Measurements from ENCODE around the gene ESRP2.

DNA sequence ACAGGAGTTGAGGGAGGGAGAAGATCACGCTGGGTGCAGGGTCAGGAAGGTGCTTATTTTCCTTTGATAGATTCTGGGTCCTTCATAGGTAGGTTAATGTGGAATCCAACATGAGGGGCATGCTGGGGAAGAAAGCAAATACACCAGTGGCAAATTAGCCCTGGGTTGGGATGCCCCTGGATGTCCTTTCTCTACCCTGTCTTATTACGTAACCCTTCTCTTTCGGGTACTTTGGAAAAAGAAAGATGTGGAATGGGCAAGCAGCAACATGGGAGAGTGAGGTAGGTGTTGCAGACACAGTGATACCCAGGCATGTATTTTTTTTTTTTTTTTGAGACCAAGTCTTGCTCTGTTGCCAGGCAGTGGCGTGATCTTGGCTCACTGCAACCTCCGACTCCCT is 37.5 kb upstream of the ESRP2 start:
- TF ChIP-seq, protein P1, sequence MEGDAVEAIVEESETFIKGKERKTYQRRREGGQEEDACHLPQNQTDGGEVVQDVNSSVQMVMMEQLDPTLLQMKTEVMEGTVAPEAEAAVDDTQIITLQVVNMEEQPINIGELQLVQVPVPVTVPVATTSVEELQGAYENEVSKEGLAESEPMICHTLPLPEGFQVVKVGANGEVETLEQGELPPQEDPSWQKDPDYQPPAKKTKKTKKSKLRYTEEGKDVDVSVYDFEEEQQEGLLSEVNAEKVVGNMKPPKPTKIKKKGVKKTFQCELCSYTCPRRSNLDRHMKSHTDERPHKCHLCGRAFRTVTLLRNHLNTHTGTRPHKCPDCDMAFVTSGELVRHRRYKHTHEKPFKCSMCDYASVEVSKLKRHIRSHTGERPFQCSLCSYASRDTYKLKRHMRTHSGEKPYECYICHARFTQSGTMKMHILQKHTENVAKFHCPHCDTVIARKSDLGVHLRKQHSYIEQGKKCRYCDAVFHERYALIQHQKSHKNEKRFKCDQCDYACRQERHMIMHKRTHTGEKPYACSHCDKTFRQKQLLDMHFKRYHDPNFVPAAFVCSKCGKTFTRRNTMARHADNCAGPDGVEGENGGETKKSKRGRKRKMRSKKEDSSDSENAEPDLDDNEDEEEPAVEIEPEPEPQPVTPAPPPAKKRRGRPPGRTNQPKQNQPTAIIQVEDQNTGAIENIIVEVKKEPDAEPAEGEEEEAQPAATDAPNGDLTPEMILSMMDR (IDR thresholded peaks at IDR 0.05), result no peak
- TF ChIP-seq POLR2AphosphoS5 (IDR thresholded peaks at IDR 0.05; ENCODE audit: low read depth, low read length), result no peak
